Activated T-helper 1 cell treated with anti-CD3 and anti-CD28 coated beads, Interleukin-12 subunit alpha, Interleukin-12 subunit beta, Interleukin-2, Interleukin-4 antibody, amounts not matched to agents 30 ng/mL and 10 ng/mL and 1 ng/mL, durations not matched to agents 14 hours and 24 hours and 36 hours (primary cell): ENCODE measurements around the gene GNAT1. TPM values are rescaled to one million over a fixed set of nuclear protein-coding genes. Genes with fewer than 3 reads are reported as not detected.
A peak's percentile ranks its signal among the peaks of the same experiment; 100 is the strongest.

Experiments
- DNase-seq: peaks from one replicate; pipeline ENCODE4 v3.0.0; 2021; ENCODE audit warnings: low spot score
- H3K27ac Mint-ChIP-seq: one replicate; pipeline ENCODE4 v1.8.0; 2021; ENCODE audit warnings: mild to moderate bottlenecking, mixed read lengths
- H3K27me3 Mint-ChIP-seq: one replicate; pipeline ENCODE4 v1.8.0; 2022; ENCODE audit warnings: mild to moderate bottlenecking, moderate library complexity, mixed read lengths; ENCODE audit not compliant: insufficient read depth
- H3K36me3 Mint-ChIP-seq: one replicate; pipeline ENCODE4 v1.8.0; 2021; ENCODE audit warnings: low read depth, mixed read lengths
- H3K4me1 Mint-ChIP-seq: one replicate; pipeline ENCODE4 v1.8.0; 2021; ENCODE audit warnings: low read depth, mixed read lengths
- H3K4me3 Mint-ChIP-seq: one replicate; pipeline ENCODE4 v1.8.0; 2021; ENCODE audit warnings: mild to moderate bottlenecking, moderate library complexity, mixed read lengths
- H3K9me3 Mint-ChIP-seq: one replicate; pipeline ENCODE4 v1.8.0; 2021; ENCODE audit warnings: mixed read lengths
- intact Hi-C: fragments of 100-400 bp; cut with micrococcal nuclease; formaldehyde crosslinking; loops from one replicate; pipeline ENCODE4 v1.15.1; 2024
- total RNA-seq: library from RNA; stranded (reverse); gene quantifications from 2 replicates; pipeline ENCODE4 v1.2.3, GENCODE V29; 2022

The GNAT1 gene
- total RNA-seq, 1 donor from 2014 or later = not detected

DNA sequence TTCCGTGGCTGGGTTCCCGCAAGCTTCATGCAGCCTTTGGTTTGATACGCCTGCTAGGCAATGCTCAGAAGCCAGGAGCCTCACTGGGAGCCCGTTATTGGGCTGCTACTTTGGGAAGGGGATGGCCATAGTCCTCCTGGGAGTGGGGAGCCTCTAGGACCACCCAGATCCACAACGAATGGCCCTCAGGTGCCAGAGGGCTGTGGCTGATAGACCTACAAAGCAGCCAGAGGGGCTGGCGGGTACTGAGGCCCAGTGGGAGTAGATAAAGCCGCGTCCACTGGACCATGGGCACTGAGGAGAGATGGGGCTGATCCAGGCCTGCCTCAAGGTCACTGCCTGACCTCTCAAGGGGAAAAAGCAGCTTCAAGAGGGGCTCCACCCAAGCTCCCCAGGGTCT, 714 bp downstream of the GNAT1 start:
- Mint-ChIP-seq H3K4me1 (peaks cover 6% of the 10 kb centered on the region), H3K27ac (no peak overlapping the region), H3K36me3 (no peaks in the 10 kb centered on the region), H3K4me3 (no peak overlapping the region), H3K9me3 (no peaks in the 10 kb centered on the region), H3K27me3 (peaks cover 18% of the 10 kb centered on the region)
- intact Hi-C loops = loop anchor here (1.0 kb wide), 5 partner anchors 34 to 129 kb away; partner anchors contain the start of gene SEMA3F
- DNase-seq = no peak

DNA sequence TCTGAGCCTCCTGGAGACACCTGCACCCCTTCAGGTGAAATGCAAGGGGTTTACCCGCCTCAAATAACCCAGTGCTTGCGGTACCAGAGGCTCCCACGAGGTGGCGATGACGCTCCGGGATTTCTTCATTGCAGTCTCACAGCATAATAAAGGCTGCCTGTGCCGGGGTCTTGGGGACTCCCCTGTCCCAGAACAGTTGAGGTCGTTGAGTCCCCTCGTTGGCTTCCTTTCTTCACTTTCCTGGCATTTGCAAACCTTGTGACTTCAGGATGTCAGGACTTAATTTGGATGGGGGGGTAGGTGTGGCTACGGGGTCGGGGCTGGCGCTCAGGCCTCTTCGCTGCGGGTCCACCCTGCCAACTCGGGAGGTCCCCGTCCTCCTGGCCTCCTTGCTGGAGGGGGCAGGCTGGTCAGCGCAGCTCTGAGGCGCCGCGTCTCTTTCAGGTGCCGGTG, 1.3 kb downstream of the GNAT1 start:
- DNase-seq = peak; percentile 72
- peaks cover 6% of the 10 kb centered on the region for H3K4me1 Mint-ChIP-seq
- peaks cover 18% of the 10 kb centered on the region for H3K27me3 Mint-ChIP-seq
- H3K4me3 Mint-ChIP-seq = no peak overlapping the region
- H3K27ac Mint-ChIP-seq = no peak overlapping the region
- no peaks in the 10 kb centered on the region for H3K9me3 Mint-ChIP-seq
- intact Hi-C loops = loop anchor here (1.0 kb wide), 5 partner anchors 34 to 129 kb away; partner anchors contain the start of gene SEMA3F
- no peaks in the 10 kb centered on the region for H3K36me3 Mint-ChIP-seq

DNA sequence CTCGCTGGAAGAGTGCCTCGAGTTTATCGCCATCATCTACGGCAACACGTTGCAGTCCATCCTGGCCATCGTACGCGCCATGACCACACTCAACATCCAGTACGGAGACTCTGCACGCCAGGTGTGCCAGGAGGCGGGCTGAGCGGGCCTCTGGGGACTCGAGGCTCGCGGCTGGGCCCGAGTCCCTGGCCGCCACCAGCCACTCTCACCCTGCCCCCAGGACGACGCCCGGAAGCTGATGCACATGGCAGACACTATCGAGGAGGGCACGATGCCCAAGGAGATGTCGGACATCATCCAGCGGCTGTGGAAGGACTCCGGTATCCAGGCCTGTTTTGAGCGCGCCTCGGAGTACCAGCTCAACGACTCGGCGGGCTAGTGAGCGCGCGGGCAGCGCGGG, 1.9 kb downstream of the GNAT1 start:
- intact Hi-C loops = no loop called here
- no peaks in the 10 kb centered on the region for H3K9me3 Mint-ChIP-seq
- H3K27me3 Mint-ChIP-seq = peaks cover 18% of the 10 kb centered on the region
- H3K36me3 Mint-ChIP-seq = no peaks in the 10 kb centered on the region
- DNase-seq = no peak
- H3K27ac Mint-ChIP-seq = no peak overlapping the region
- peaks cover 6% of the 10 kb centered on the region for H3K4me1 Mint-ChIP-seq
- no peak overlapping the region for H3K4me3 Mint-ChIP-seq

DNA sequence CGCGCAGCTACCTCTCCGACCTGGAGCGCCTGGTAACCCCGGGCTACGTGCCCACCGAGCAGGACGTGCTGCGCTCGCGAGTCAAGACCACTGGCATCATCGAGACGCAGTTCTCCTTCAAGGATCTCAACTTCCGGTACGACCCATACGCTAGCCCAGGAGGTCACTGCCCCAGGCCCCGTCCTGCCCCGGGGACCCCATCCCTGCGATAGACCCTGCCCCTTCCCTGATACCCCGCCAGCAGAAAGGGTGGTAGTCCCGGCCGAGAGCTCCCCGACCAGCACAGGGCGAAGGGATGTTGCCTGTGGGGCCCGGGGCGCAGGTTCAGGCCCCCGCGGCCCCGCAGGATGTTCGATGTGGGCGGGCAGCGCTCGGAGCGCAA, 2.3 kb downstream of the GNAT1 start:
- Mint-ChIP-seq H3K27me3 (peaks cover 18% of the 10 kb centered on the region), H3K27ac (no peak overlapping the region), H3K9me3 (no peaks in the 10 kb centered on the region), H3K4me1 (peaks cover 6% of the 10 kb centered on the region), H3K36me3 (no peaks in the 10 kb centered on the region), H3K4me3 (no peak overlapping the region)
- intact Hi-C loops = loop anchor here (1.0 kb wide), 1 partner anchor 106 kb away; the partner anchor contains the start of genes HYAL3 and NAA80
- no peak for DNase-seq

DNA sequence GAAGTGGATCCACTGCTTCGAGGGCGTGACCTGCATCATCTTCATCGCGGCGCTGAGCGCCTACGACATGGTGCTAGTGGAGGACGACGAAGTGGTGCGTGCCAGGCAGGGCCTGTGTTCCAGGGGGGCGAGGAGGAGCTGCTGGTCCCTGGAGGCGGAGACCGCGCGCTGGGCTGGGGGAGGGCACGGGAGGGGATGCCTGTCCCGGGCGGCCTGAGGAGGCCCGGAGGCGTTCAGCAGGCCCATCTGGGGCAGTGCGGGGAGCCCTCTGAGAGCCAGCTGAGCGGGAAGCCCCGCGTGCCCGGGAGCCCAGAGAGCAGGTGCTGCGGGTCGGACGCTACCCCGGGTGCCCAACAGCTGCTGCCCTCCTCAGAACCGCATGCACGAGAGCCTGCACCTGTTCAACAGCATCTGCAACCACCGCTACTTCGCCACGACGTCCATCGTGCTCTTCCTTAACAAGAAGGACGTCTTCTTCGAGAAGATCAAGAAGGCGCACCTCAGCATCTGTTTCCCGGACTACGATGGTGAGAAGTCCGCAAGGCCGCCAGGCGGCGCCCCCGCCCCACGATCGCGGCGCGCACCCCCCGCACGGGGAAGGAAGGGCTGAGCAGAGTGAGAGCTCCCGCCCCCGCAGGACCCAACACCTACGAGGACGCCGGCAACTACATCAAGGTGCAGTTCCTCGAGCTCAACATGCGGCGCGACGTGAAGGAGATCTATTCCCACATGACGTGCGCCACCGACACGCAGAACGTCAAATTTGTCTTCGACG, 2.9 kb downstream of the GNAT1 start:
- Mint-ChIP-seq H3K27ac (no peak overlapping the region), H3K4me3 (no peak overlapping the region), H3K9me3 (no peaks in the 10 kb centered on the region), H3K4me1 (peaks cover 6% of the 10 kb centered on the region), H3K27me3 (peaks cover 18% of the 10 kb centered on the region), H3K36me3 (no peaks in the 10 kb centered on the region)
- intact Hi-C loops = loop anchor here (1.0 kb wide), 1 partner anchor 105 kb away; the partner anchor contains the start of genes HYAL3 and NAA80
- DNase-seq = peak; percentile 73

DNA sequence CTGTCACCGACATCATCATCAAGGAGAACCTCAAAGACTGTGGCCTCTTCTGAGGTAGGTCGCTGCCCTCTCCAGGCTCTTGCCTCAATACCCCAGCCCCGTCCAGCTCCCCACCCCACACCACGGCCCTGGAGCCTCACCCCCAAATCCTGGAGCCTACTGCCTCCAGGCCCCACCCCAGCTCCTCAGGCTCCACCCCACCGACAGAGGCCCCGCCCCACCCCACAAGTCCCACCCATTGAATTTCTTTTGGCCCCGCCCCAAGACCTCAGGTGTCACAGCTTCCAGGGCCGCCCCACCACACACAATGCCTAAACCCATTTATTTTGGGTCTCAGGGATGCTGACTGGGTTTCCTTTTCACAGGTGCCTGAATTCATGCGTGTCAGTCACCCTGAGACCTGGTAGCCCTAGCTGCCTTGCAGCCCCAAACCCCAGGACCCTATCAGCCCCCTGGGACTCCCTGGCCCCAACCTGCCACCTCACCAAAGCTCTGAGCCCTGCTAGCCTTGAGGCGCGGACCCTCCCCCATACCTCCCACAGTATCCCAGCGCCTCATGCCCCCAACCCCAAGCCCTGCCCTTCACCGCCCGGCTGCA, 3.6 kb downstream of the GNAT1 start:
- Mint-ChIP-seq H3K9me3 (no peaks in the 10 kb centered on the region), H3K27me3 (peaks cover 18% of the 10 kb centered on the region), H3K4me3 (no peak overlapping the region), H3K36me3 (no peaks in the 10 kb centered on the region), H3K4me1 (peaks cover 6% of the 10 kb centered on the region), H3K27ac (no peak overlapping the region)
- peak; percentile 9 for DNase-seq
- intact Hi-C loops = loop anchor here (1.0 kb wide), 1 partner anchor 104 kb away; the partner anchor contains the start of genes HYAL3 and NAA80

DNA sequence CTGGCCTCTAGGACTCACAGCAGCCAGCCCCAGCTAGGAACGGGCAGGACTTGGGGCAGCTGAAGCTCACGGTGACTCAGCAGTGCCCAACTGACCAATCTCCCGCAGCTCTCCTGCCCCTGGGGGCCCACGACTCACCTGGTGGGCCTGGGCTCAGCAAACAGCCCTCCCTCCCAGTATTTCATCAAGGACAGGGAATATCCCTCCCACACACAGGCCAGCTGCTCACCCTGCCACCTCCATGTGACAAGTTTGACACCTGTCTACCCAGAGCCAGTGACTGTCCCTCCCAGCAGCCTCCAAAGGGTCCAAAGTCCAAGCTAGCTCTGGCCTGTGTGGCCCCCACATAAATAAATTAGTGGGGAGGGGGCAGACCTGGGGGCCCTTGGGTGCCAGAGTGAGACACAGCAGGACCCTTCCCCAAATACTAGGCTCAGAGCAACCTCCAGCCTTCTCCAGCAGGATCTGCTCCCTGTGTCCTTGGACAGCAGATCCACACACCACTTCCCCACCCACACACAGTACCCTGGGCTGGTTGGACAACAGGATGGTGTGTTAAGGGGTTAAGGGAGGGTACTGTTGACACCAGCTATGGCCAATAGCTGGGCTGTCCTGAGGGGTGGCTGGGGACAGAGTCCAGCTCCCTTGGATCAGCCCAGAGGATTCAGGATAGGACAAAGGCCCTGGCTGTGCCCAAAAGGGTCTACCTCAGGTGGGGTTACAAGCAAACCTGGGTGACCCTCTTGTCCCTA, 4.3 kb downstream of the GNAT1 start:
- H3K9me3 Mint-ChIP-seq = no peaks in the 10 kb centered on the region
- intact Hi-C loops = no loop called here

DNA sequence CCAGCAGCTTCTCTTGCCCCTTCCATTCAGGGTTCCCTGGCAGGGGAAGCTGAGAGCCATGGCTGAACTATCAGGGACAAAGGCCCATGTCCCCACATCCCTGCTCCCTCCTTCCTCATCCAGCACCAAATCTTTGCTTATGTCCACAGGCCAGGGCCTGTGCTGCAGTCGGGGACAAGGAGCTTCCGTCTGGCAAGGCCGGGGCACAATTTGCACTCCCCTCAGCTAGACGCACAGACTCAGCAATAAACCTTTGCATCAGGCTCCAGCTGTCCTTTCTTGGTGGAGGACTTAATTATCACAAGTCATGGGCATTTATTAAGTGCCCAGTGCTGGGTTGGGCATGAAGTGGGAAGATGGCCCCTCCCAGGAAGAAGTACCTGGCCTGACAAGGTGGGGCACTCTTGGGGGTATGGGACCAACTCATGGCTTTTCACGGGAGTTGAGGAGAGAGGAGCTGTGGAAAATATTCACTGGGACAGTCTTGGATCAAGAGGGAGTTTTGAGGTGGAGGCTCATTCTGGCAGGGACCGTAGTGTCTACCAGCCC, 4.9 kb downstream of the GNAT1 start:
- intact Hi-C loops = no loop called here

More for the DNA sequence above, 4.3 kb downstream of the GNAT1 start:
- Mint-ChIP-seq H3K27ac (no peak overlapping the region), H3K27me3 (peaks cover 18% of the 10 kb centered on the region), H3K4me3 (no peak overlapping the region), H3K36me3 (no peaks in the 10 kb centered on the region), H3K4me1 (peaks cover 6% of the 10 kb centered on the region)
- DNase-seq = no peak

DNA sequence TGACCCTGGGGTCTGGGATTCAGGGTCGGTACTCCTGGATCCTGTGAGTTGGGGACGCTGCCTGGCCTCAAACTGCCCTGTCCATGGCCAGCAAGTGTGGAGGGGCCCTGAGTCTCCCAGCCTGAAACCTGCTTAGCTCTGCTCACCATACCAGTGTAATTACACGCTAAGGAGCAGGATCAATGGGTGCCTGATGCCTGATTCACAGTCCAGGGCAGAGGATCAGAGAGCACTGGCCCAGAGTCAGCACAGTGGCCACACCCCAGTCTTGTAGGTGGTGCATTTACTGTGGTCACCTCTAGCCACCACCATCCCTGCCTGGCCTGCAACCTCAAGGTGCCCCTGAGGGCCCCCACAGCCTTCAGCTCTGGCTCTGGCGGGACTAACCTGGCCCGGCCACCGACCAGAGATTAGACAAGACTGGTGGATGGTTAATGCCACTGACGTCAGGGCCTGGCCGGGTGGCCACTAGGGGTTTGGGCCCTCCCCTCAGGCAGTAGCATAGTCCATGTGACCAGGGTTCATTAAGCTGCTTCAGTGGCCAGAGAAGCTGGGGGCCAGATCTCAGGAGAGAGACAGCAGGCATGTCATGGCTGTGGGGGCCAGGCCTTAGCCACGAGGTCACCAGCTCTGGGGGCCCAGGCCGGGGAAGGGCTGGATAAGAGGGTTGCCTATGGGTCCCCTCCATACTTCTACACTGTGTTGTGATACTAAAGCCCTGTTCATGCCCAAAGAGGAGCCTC, 10.3 kb downstream of the GNAT1 start:
- intact Hi-C loops = no loop called here

More for the DNA sequence above, 4.9 kb downstream of the GNAT1 start:
- H3K4me3 Mint-ChIP-seq = no peak overlapping the region
- no peaks in the 10 kb centered on the region for H3K9me3 Mint-ChIP-seq
- no peak overlapping the region for H3K27ac Mint-ChIP-seq
- peaks cover 18% of the 10 kb centered on the region for H3K27me3 Mint-ChIP-seq
- no peaks in the 10 kb centered on the region for H3K36me3 Mint-ChIP-seq
- DNase-seq = no peak
- peaks cover 6% of the 10 kb centered on the region for H3K4me1 Mint-ChIP-seq

DNA sequence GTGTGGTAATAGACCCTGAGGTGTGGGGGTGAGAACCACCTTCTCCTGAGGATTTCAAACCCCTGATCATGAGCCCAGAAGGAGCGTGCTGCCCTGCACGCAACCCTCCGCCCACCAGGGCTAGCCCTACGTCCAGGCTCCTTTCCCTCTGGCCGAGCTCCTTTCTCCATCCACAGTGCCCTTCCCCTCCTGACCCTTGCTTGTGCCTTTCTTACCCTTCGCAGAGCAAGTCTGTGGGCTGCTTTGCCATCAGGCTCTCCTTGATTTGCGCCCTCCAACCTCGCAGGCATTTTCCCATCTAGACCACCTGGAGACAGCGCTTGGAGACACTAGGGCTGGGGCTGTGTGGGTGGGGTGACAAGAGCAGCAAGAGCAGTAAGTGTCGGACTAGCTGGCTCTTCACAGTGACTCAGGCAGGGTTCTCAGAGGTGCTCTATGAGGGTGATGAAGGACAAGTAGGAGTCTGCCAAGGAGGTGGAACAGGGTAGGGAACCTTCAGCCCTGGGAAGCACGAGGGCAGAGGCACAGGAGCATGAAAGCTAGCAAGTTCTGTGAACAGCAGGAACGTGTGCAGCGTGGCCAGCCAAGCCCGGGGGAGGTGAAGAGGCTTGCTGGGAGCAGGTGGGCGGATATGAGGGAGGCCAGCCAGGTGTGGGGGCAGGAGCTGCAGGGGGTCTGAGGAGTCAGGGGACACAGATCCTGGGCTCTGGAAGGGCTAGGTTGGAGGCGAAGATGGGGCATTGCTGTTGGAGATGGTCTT, 11.1 kb downstream of the GNAT1 start:
- Mint-ChIP-seq H3K9me3 (no peaks in the 10 kb centered on the region), H3K27ac (no peak overlapping the region), H3K36me3 (no peaks in the 10 kb centered on the region), H3K4me1 (no peaks in the 10 kb centered on the region), H3K4me3 (no peak overlapping the region), H3K27me3 (peaks cover 30% of the 10 kb centered on the region)
- intact Hi-C loops = no loop called here
- no peak for DNase-seq

More for the DNA sequence above, 10.3 kb downstream of the GNAT1 start:
- peaks cover 22% of the 10 kb centered on the region for H3K27me3 Mint-ChIP-seq
- DNase-seq = no peak
- no peaks in the 10 kb centered on the region for H3K36me3 Mint-ChIP-seq
- H3K27ac Mint-ChIP-seq = no peak overlapping the region
- H3K9me3 Mint-ChIP-seq = no peaks in the 10 kb centered on the region
- no peaks in the 10 kb centered on the region for H3K4me1 Mint-ChIP-seq
- H3K4me3 Mint-ChIP-seq = no peak overlapping the region

DNA sequence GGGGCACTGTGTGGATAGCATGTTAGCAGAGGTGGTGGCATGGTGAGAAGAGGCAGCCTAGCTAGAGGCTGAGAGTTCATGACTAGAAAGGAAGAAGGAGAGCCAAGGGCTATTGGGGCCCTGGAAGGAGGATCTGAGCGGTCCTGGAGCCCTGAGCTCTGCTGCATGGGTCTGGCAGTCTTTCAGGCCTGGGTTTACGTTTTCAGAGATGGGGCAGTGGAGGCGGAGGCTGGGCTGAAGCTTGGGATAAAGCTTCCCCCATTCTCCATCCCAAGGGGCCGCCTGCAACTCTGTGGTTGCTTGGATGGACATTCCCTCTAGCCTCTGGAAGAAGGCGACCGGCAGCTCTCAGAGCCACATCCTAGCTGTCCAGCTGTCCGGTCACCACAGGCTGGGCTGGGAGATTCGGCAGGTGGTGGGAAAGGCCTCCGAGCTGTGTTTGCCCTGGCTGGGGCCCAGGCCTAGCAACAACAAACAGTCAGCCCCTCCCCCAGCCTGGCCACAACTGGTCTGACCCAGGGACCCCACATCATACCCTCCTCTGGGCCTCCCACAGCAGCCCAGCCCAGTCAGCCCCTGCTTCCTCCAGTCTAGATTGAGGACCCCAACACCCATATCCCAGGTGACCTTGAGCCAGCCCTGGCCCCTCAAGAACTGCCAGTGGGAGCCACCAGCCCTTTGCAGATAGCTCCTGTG, 11.9 kb downstream of the GNAT1 start:
- no peak for DNase-seq

More for the DNA sequence above, 11.9 kb downstream of the GNAT1 start:
- Mint-ChIP-seq H3K27ac (no peak overlapping the region), H3K27me3 (peaks cover 33% of the 10 kb centered on the region), H3K9me3 (no peaks in the 10 kb centered on the region), H3K4me1 (no peaks in the 10 kb centered on the region), H3K4me3 (no peak overlapping the region), H3K36me3 (no peaks in the 10 kb centered on the region)
- intact Hi-C loops = no loop called here
